Liver (tissue), 9 donors: Measurements from ENCODE around the gene NECTIN1. TPM values are rescaled to one million over a fixed set of nuclear protein-coding genes. Genes with fewer than 3 reads are reported as not detected.
A peak's percentile ranks its signal among the peaks of the same experiment; 100 is the strongest.

Source experiments
- DNase-seq: peaks from one replicate; pipeline ENCODE4 v3.0.0-alpha.2; 2017; ENCODE audit warnings: low spot score
- H3K27ac ChIP-seq, 2 donors: one replicate each; pipeline ENCODE4 v1.7.0; 2013; ENCODE audit warnings: inconsistent platforms in 2 of 2, low read length in 2 of 2, control low read depth in 1 of 2, low read depth in 1 of 2, mild to moderate bottlenecking in 1 of 2
- H3K27me3 ChIP-seq, 4 donors: one replicate each; pipeline versions ENCODE4 v1.6.1 to v1.7.0; 2013; ENCODE audit warnings: low read length in 3 of 4, inconsistent platforms in 1 of 4, mild to moderate bottlenecking in 1 of 4, moderate library complexity in 1 of 4; ENCODE audit not compliant: control insufficient read depth in 4 of 4, insufficient read depth in 4 of 4
- H3K36me3 ChIP-seq, 4 donors: one replicate each; pipeline versions ENCODE4 v1.6.1 to v1.7.0; 2013; ENCODE audit warnings: low read length in 3 of 4, mild to moderate bottlenecking in 3 of 4, low read depth in 1 of 4, moderate library complexity in 1 of 4; ENCODE audit not compliant: control insufficient read depth in 4 of 4, insufficient read depth in 3 of 4
- H3K4me1 ChIP-seq, 4 donors: one replicate each; pipeline versions ENCODE4 v1.6.1 to v1.7.0; 2013; ENCODE audit warnings: low read length in 3 of 4, mild to moderate bottlenecking in 3 of 4, moderate library complexity in 1 of 4; ENCODE audit not compliant: control insufficient read depth in 4 of 4, insufficient read depth in 4 of 4
- H3K4me3 ChIP-seq, 3 donors: one replicate each; pipeline versions ENCODE4 v1.6.1 to v1.7.0; 2013; ENCODE audit warnings: low read length in 3 of 3, control low read depth in 1 of 3, low read depth in 1 of 3, mild to moderate bottlenecking in 1 of 3
- H3K9ac ChIP-seq, 2 donors: one replicate each; pipeline ENCODE4 v1.7.0; 2013; ENCODE audit warnings: low read length in 2 of 2, mild to moderate bottlenecking in 2 of 2, moderate library complexity in 2 of 2, control low read depth in 1 of 2, low read depth in 1 of 2
- H3K9me3 ChIP-seq, 4 donors: one replicate each; pipeline versions ENCODE4 v1.6.1 to v1.7.0; 2013; ENCODE audit warnings: low read length in 3 of 4; ENCODE audit not compliant: control insufficient read depth in 4 of 4
- EGR1 ChIP-seq, 2 donors: IDR thresholded peaks; 2 replicates each; pipeline ENCODE4 v1.6.1; 2016 to 2018; ENCODE audit warnings: antibody characterized with exemption in 2 of 2, low read depth in 2 of 2
- FOXA1 ChIP-seq: IDR thresholded peaks from 2 replicates; pipeline ENCODE4 v1.6.1; 2016; ENCODE audit warnings: antibody characterized with exemption
- GABPA ChIP-seq, 2 donors: IDR thresholded peaks in 1 of 2; conservative IDR thresholded peaks in 1 of 2; 2 replicates each; pipeline ENCODE4 v1.6.1; 2016; ENCODE audit warnings: antibody characterized with exemption in 2 of 2, mild to moderate bottlenecking in 1 of 2, moderate library complexity in 1 of 2
- HNF4A ChIP-seq, 2 donors: conservative IDR thresholded peaks; 2 replicates each; pipeline ENCODE4 v1.6.1; 2016; ENCODE audit warnings: antibody characterized with exemption in 2 of 2, mild to moderate bottlenecking in 2 of 2
- HNF4G ChIP-seq: IDR thresholded peaks from 2 replicates; pipeline ENCODE4 v1.6.1; 2016; ENCODE audit warnings: antibody characterized with exemption
- NR2F2 ChIP-seq: IDR thresholded peaks from 2 replicates; pipeline ENCODE4 v1.6.1; 2016; ENCODE audit warnings: antibody characterized with exemption
- RAD21 ChIP-seq, 2 donors: IDR thresholded peaks; 2 replicates each; pipeline ENCODE4 v1.6.1; 2016; ENCODE audit warnings: antibody characterized with exemption in 2 of 2, mild to moderate bottlenecking in 2 of 2
- RXRA ChIP-seq, 2 donors: IDR thresholded peaks; 2 replicates each; pipeline ENCODE4 v1.6.1; 2017 to 2018; ENCODE audit warnings: antibody characterized with exemption in 2 of 2, mild to moderate bottlenecking in 1 of 2
- SP1 ChIP-seq: IDR thresholded peaks from 2 replicates; pipeline ENCODE4 v1.6.1; 2018; ENCODE audit warnings: antibody characterized with exemption, mild to moderate bottlenecking
- TAF1 ChIP-seq: conservative IDR thresholded peaks from 2 replicates; pipeline ENCODE4 v1.6.1; 2016; ENCODE audit warnings: antibody characterized with exemption, mild to moderate bottlenecking
- YY1 ChIP-seq: IDR thresholded peaks from 2 replicates; pipeline ENCODE4 v1.6.1; 2016; ENCODE audit warnings: antibody characterized with exemption, mild to moderate bottlenecking
- WGBS: extraction: QIAGEN DNeasy Blood & Tissue Kit; methylation state at CpG from one replicate; pipeline ENCODE4 v1.1.7; 2013; 5-methylcytosine and 5-hydroxymethylcytosine counted together
- polyA plus RNA-seq, 2 donors: library from polyadenylated mRNA; stranded (reverse) in 1 of 2; unstranded in 1 of 2; fragments of 200-250 nt in 1 of 2; fragments of >200 nt in 1 of 2; fragmentation: Nextera tagmentation in 1 of 2; extraction: Ambion mirVana in 1 of 2; gene quantifications; one replicate each; pipeline versions ENCODE4 v1.2.1 to v1.2.3, GENCODE V29; 2013 to 2015
- total RNA-seq, 2 donors: library from RNA; depleted of rRNA; stranded (reverse); fragments of >200 nt; gene quantifications; one replicate each; pipeline ENCODE4 v1.2.3, GENCODE V29; 2014
- TF ChIP-seq, protein P1 (sequence below): IDR thresholded peaks from 2 replicates; pipeline ENCODE4 v1.6.1; 2016; ENCODE audit warnings: antibody characterized with exemption, mild to moderate bottlenecking
- TF ChIP-seq, protein P2 (sequence below): fragments of 150-350 bp; IDR thresholded peaks from 2 replicates; pipeline ENCODE4 v1.5.1; 2017; ENCODE audit warnings: improper control_type of control experiment, low read depth, low read length; ENCODE audit not compliant: missing input control
- TF ChIP-seq, protein P3 (sequence below): IDR thresholded peaks from 2 replicates; pipeline ENCODE4 v1.6.1; 2016; ENCODE audit warnings: antibody characterized with exemption
- TF ChIP-seq, protein P4 (sequence below): IDR thresholded peaks from 2 replicates; pipeline ENCODE4 v1.6.1; 2016; ENCODE audit warnings: antibody characterized with exemption
- donor health status: healthy.
- donor health status: healthy.
- donor health status: healthy.
- donor health status: healthy.
- donor health status: healthy.

NECTIN1 gene
- total and polyA plus RNA-seq, 4 donors = 0.69 to 7.7 (median 5.0) TPM

DNA sequence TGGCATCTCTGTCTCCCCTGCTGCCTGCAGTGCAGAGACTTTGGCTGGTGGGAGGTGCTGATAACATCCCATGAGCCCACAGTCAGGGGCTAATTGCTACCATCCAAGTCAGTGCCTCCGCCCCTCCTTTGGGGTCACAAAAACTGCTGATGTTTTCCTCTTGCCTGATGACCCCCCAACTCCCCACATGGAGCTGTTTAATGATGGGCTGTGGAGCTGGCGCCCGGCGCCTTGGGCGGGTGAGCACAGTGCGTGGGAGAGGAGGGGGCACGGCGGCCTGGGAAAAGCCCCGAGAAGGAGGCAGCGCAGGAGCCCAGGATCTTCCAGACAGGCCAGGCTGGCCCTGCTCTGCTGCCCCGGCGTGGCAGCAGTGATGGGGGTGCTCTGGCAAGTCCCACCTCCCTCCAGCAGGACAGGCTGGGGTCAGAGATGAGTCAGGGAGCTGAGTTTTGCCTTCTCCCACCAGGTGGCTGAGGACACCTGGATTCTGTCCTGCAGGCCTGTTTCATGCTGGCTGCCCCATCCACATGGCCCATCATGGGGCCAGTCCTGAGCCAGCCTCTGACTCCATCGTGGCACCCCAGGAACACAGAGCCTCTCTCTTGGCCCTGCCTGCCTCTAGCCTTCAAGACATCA is 43.8 kb downstream of the NECTIN1 start:
- Histone ChIP-seq H3K36me3 (no peaks in the 10 kb centered on the region), H3K9me3 (no peaks in the 10 kb centered on the region), H3K4me3 (no peak overlapping the region), H3K9ac (no peak overlapping the region), H3K27me3 (no peaks in the 10 kb centered on the region), H3K4me1 (peaks cover 0 to 6% (median 0%) of the 10 kb centered on the region in 4 donors), H3K27ac (no peak overlapping the region)
- no peak for DNase-seq
- 95% methylated on average over 13 of the region's 13 CpGs for WGBS
- TF ChIP-seq YY1 (no peak), GABPA (IDR thresholded peaks at IDR 0.05 in 1 of 2, conservative IDR thresholded peaks at IDR 0.05 in 1 of 2) (no peak), RXRA (IDR thresholded peaks at IDR 0.05) (no peak), FOXA1 (no peak), EGR1 (IDR thresholded peaks at IDR 0.05; ENCODE audit: low read depth in 2 of 2) (no peak), RAD21 (IDR thresholded peaks at IDR 0.05) (no peak), NR2F2 (no peak)
- TF ChIP-seq, protein P1, sequence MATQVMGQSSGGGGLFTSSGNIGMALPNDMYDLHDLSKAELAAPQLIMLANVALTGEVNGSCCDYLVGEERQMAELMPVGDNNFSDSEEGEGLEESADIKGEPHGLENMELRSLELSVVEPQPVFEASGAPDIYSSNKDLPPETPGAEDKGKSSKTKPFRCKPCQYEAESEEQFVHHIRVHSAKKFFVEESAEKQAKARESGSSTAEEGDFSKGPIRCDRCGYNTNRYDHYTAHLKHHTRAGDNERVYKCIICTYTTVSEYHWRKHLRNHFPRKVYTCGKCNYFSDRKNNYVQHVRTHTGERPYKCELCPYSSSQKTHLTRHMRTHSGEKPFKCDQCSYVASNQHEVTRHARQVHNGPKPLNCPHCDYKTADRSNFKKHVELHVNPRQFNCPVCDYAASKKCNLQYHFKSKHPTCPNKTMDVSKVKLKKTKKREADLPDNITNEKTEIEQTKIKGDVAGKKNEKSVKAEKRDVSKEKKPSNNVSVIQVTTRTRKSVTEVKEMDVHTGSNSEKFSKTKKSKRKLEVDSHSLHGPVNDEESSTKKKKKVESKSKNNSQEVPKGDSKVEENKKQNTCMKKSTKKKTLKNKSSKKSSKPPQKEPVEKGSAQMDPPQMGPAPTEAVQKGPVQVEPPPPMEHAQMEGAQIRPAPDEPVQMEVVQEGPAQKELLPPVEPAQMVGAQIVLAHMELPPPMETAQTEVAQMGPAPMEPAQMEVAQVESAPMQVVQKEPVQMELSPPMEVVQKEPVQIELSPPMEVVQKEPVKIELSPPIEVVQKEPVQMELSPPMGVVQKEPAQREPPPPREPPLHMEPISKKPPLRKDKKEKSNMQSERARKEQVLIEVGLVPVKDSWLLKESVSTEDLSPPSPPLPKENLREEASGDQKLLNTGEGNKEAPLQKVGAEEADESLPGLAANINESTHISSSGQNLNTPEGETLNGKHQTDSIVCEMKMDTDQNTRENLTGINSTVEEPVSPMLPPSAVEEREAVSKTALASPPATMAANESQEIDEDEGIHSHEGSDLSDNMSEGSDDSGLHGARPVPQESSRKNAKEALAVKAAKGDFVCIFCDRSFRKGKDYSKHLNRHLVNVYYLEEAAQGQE = no peak

DNA sequence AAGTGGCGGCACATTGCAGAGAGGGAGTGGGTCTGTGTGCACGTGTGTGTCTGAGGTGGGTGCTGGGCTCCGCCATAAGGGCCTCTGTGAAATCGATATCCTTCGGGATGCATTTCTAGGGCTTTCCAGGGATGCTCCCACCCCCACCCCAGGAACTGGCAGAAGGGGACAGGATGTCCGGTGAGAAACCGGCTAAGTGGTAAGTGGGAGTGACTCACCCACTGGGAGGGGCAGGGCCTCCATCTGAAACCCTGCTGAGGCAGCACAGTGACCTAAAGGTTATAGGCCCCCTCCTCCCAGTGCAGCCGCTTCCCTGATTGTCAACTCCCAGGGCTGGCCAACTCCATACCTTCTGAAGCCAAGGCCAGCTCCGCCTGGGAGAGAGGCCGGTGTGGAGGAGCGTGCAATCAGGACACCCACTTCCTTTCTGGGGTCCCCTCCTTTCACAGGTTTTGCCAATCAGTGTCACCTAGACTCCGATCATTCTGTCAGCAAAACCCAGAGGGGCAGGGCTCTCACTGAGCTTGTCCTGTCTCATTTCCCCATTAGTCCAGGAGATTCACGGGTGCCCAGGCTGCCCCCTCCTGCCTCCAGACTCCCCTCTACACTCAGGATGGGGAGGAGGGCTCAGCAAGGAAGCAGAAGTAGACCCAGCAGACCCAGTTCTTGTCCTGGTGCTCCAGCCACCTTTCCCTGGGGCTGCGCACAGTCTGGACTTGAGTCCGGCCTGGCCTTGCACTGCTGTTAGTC is 44.5 kb downstream of the NECTIN1 start:
- DNase-seq = no peak
- TF ChIP-seq, protein P2, sequence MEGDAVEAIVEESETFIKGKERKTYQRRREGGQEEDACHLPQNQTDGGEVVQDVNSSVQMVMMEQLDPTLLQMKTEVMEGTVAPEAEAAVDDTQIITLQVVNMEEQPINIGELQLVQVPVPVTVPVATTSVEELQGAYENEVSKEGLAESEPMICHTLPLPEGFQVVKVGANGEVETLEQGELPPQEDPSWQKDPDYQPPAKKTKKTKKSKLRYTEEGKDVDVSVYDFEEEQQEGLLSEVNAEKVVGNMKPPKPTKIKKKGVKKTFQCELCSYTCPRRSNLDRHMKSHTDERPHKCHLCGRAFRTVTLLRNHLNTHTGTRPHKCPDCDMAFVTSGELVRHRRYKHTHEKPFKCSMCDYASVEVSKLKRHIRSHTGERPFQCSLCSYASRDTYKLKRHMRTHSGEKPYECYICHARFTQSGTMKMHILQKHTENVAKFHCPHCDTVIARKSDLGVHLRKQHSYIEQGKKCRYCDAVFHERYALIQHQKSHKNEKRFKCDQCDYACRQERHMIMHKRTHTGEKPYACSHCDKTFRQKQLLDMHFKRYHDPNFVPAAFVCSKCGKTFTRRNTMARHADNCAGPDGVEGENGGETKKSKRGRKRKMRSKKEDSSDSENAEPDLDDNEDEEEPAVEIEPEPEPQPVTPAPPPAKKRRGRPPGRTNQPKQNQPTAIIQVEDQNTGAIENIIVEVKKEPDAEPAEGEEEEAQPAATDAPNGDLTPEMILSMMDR = no peak
- TF ChIP-seq GABPA (IDR thresholded peaks at IDR 0.05 in 1 of 2, conservative IDR thresholded peaks at IDR 0.05 in 1 of 2) = peak in 1 of 2 donors; percentile 45
- Histone ChIP-seq H3K9me3 (no peaks in the 10 kb centered on the region), H3K4me1 (peaks cover 0 to 6% (median 0%) of the 10 kb centered on the region in 4 donors), H3K27ac (no peak overlapping the region), H3K27me3 (no peaks in the 10 kb centered on the region), H3K4me3 (no peak overlapping the region), H3K36me3 (no peaks in the 10 kb centered on the region), H3K9ac (no peak overlapping the region)
- 73% methylated on average over 15 of the region's 15 CpGs for WGBS

DNA sequence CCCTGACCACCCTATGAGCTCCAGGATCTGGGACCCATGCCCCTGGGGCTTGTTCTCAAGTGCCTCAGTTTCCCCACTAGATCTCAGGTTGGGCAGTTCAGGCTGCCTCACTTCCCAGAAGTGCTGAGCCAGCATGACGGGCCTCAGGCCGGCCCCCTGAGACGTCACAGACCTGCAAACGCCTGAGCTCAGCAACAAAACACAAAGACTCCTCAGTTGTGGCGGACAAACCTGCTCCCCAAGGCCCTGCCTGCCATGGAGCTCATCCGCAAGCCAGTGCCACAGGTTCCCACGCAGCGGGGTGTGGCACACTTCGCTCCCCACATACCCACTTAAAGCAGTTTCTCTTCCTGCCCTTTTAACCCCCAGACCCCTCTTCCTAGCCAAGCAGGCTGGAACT is 45.2 kb downstream of the NECTIN1 start:
- no peaks in the 10 kb centered on the region for H3K36me3 ChIP-seq
- H3K27me3 ChIP-seq = no peaks in the 10 kb centered on the region
- no peak overlapping the region for H3K27ac ChIP-seq
- 79% methylated on average over 9 of the region's 9 CpGs for WGBS
- TF ChIP-seq GABPA (IDR thresholded peaks at IDR 0.05 in 1 of 2, conservative IDR thresholded peaks at IDR 0.05 in 1 of 2) = no peak
- TF ChIP-seq RXRA (IDR thresholded peaks at IDR 0.05) = no peak
- TF ChIP-seq, protein P1 = no peak
- no peak for TF ChIP-seq YY1
- TF ChIP-seq, protein P3, sequence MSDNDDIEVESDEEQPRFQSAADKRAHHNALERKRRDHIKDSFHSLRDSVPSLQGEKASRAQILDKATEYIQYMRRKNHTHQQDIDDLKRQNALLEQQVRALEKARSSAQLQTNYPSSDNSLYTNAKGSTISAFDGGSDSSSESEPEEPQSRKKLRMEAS = no peak
- TF ChIP-seq SP1 = no peak
- no peak for TF ChIP-seq HNF4G
- no peak for TF ChIP-seq FOXA1
- no peak for TF ChIP-seq NR2F2
- TF ChIP-seq, protein P4, sequence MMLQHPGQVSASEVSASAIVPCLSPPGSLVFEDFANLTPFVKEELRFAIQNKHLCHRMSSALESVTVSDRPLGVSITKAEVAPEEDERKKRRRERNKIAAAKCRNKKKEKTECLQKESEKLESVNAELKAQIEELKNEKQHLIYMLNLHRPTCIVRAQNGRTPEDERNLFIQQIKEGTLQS = no peak
- TF ChIP-seq HNF4A (conservative IDR thresholded peaks at IDR 0.05) = no peak
- no peak for TF ChIP-seq TAF1
- no peak for DNase-seq
- peaks cover 0 to 6% (median 0%) of the 10 kb centered on the region in 4 donors for H3K4me1 ChIP-seq
- no peak overlapping the region for H3K4me3 ChIP-seq
- H3K9me3 ChIP-seq = no peaks in the 10 kb centered on the region
- no peak overlapping the region for H3K9ac ChIP-seq
